HEK293 (cell line): ENCODE results near the gene AADACL3.

Experiments
- CTCF ChIA-PET: fragments of 350-600 bp; formaldehyde crosslinking; extraction: SDS; loops from one replicate; lab custom pipeline; 2021; ENCODE audit warnings: antibody characterized with exemption; lab: Yijun Ruan, JAX
- POLR2A ChIA-PET: fragments of 300-600 bp; formaldehyde crosslinking; extraction: SDS; loops from one replicate; lab custom pipeline; 2020; ENCODE audit warnings: antibody characterized with exemption, inconsistent platforms; lab: Yijun Ruan, JAX
- H3K27ac ChIP-seq: fragments of 200-500 bp; sonication (Bioruptor generic); 2 replicates; pipeline ENCODE4 v1.5.1; 2014; ENCODE audit warnings: low read depth, low read length, control low read depth, inconsistent platforms; ENCODE audit errors: extremely low read depth
- H3K36me3 ChIP-seq, 2 experiments: fragments of 200-500 bp in 1 of 2; sonication (Bioruptor generic) in 1 of 2; 1 replicate in 1 of 2; 2 replicates in 1 of 2; pipeline ENCODE4 v1.5.1; 2014 to 2017; ENCODE audit warnings: inconsistent platforms in 2 of 2, low read length in 2 of 2; ENCODE audit not compliant: control insufficient read depth in 2 of 2, insufficient read depth in 1 of 2
- H3K4me1 ChIP-seq: fragments of 200-500 bp; sonication (Bioruptor generic); 2 replicates; pipeline ENCODE4 v1.5.1; 2014; ENCODE audit warnings: mild to moderate bottlenecking, low read length, inconsistent platforms; ENCODE audit not compliant: control insufficient read depth, insufficient read depth
- H3K4me3 ChIP-seq: 2 replicates; pipeline ENCODE4 v1.5.1; 2011; ENCODE audit warnings: low read depth, mild to moderate bottlenecking, control low read depth, low read length, moderate library complexity
- H3K9me3 ChIP-seq: fragments of 200-500 bp; sonication (Bioruptor generic); 2 replicates; pipeline ENCODE4 v1.5.1; 2014; ENCODE audit warnings: low read depth, low read length, inconsistent platforms; ENCODE audit not compliant: control insufficient read depth, insufficient read depth
- CTCF ChIP-seq: fragments of 450-650 bp; formaldehyde crosslinking; IDR thresholded peaks from 2 replicates; pipeline ENCODE4 v1.5.1; 2016; ENCODE audit warnings: missing biosample characterization, missing genetic modification characterization
- INSM2 ChIP-seq: fragments of 450-650 bp; formaldehyde crosslinking; IDR thresholded peaks from 2 replicates; pipeline ENCODE4 v1.5.1; 2016; ENCODE audit warnings: missing biosample characterization, missing genetic modification characterization
- KLF16 ChIP-seq: fragments of 450-650 bp; formaldehyde crosslinking; IDR thresholded peaks from 2 replicates; pipeline ENCODE4 v1.5.1; 2017; ENCODE audit warnings: missing biosample characterization, missing genetic modification characterization
- SCRT1 ChIP-seq: fragments of 450-650 bp; formaldehyde crosslinking; IDR thresholded peaks from 2 replicates; pipeline ENCODE4 v1.5.1; 2016; ENCODE audit warnings: missing biosample characterization, missing genetic modification characterization, borderline replicate concordance
- TRIM28 ChIP-seq: IDR thresholded peaks from 2 replicates; pipeline ENCODE4 v1.6.1; 2011; ENCODE audit warnings: low read length, control low read depth, borderline replicate concordance
- ZIC2 ChIP-seq: fragments of 450-650 bp; formaldehyde crosslinking; IDR thresholded peaks from 2 replicates; pipeline ENCODE4 v1.5.1; 2016; ENCODE audit warnings: missing biosample characterization, missing genetic modification characterization
- ZNF114 ChIP-seq: fragments of 450-650 bp; formaldehyde crosslinking; IDR thresholded peaks from 2 replicates; pipeline ENCODE4 v1.5.0; 2017; ENCODE audit warnings: missing biosample characterization, missing genetic modification characterization
- ZNF24 ChIP-seq: fragments of 450-650 bp; formaldehyde crosslinking; IDR thresholded peaks from 2 replicates; pipeline ENCODE4 v1.5.1; 2016; ENCODE audit warnings: missing biosample characterization, missing genetic modification characterization
- ZNF280D ChIP-seq: fragments of 450-650 bp; formaldehyde crosslinking; IDR thresholded peaks from 2 replicates; pipeline ENCODE4 v1.5.1; 2016; ENCODE audit warnings: missing biosample characterization, missing genetic modification characterization
- ZNF302 ChIP-seq: fragments of 450-650 bp; formaldehyde crosslinking; IDR thresholded peaks from 2 replicates; pipeline ENCODE4 v1.5.1; 2016; ENCODE audit warnings: missing biosample characterization, missing genetic modification characterization, low read depth
- ZNF324 ChIP-seq: fragments of 450-650 bp; formaldehyde crosslinking; IDR thresholded peaks from 2 replicates; pipeline ENCODE4 v1.5.1; 2016; ENCODE audit warnings: missing biosample characterization, missing genetic modification characterization
- ZNF37A ChIP-seq: fragments of 450-650 bp; IDR thresholded peaks from 2 replicates; pipeline ENCODE4 v1.5.1; 2018; ENCODE audit warnings: missing biosample characterization, missing genetic modification characterization
- ZNF394 ChIP-seq: fragments of 450-650 bp; formaldehyde crosslinking; IDR thresholded peaks from 2 replicates; pipeline ENCODE4 v1.5.1; 2016; ENCODE audit warnings: missing biosample characterization, missing genetic modification characterization, mild to moderate bottlenecking, moderate library complexity, borderline replicate concordance
- ZNF48 ChIP-seq: fragments of 450-650 bp; formaldehyde crosslinking; IDR thresholded peaks from 2 replicates; pipeline ENCODE4 v1.5.1; 2016; ENCODE audit warnings: missing biosample characterization, missing genetic modification characterization
- ZNF560 ChIP-seq: fragments of 450-650 bp; formaldehyde crosslinking; IDR thresholded peaks from 2 replicates; pipeline ENCODE4 v1.5.1; 2017; ENCODE audit warnings: missing biosample characterization, missing genetic modification characterization, borderline replicate concordance
- ZNF561 ChIP-seq: fragments of 450-650 bp; IDR thresholded peaks from 2 replicates; pipeline ENCODE4 v1.5.1; 2018; ENCODE audit warnings: missing biosample characterization, missing genetic modification characterization, borderline replicate concordance
- ZNF701 ChIP-seq: fragments of 450-650 bp; formaldehyde crosslinking; IDR thresholded peaks from 2 replicates; pipeline ENCODE4 v1.5.1; 2016; ENCODE audit warnings: missing biosample characterization, missing genetic modification characterization
- ZNF776 ChIP-seq: fragments of 450-650 bp; formaldehyde crosslinking; IDR thresholded peaks from 2 replicates; pipeline ENCODE4 v1.5.0; 2017; ENCODE audit warnings: missing biosample characterization, missing genetic modification characterization, borderline replicate concordance
- ZNF792 ChIP-seq: fragments of 450-650 bp; formaldehyde crosslinking; IDR thresholded peaks from 2 replicates; pipeline ENCODE4 v1.5.1; 2016; ENCODE audit warnings: missing biosample characterization, missing genetic modification characterization
- ZNF830 ChIP-seq: fragments of 450-650 bp; IDR thresholded peaks from 2 replicates; pipeline ENCODE4 v1.5.0; 2018; ENCODE audit warnings: missing biosample characterization, missing genetic modification characterization, low read depth, mild to moderate bottlenecking, moderate library complexity
- ZNF837 ChIP-seq: fragments of 450-650 bp; formaldehyde crosslinking; IDR thresholded peaks from 2 replicates; pipeline ENCODE4 v1.5.1; 2016; ENCODE audit warnings: missing biosample characterization, missing genetic modification characterization
- TF ChIP-seq, protein P1 (sequence below): fragments of 450-650 bp; formaldehyde crosslinking; IDR thresholded peaks from 2 replicates; pipeline ENCODE4 v1.5.1; 2017; ENCODE audit warnings: missing biosample characterization, missing genetic modification characterization
- TF ChIP-seq, protein P2 (sequence below): fragments of 450-650 bp; formaldehyde crosslinking; IDR thresholded peaks from 2 replicates; pipeline ENCODE4 v1.5.1; 2017; ENCODE audit warnings: missing biosample characterization, mild to moderate bottlenecking, missing genetic modification characterization, moderate library complexity
- TF ChIP-seq, protein P3 (sequence below): fragments of 450-650 bp; formaldehyde crosslinking; IDR thresholded peaks from 2 replicates; pipeline ENCODE4 v1.5.1; 2017; ENCODE audit warnings: missing biosample characterization, missing genetic modification characterization

AADACL3 gene

GRCh38 chr1:12728391-12728790, 12.5 kb downstream of the AADACL3 start:
- Histone ChIP-seq H3K4me1 (no peaks in the 10 kb centered on the region), H3K36me3 (no peaks in the 10 kb centered on the region), H3K4me3 (no peak overlapping the region), H3K9me3 (no peaks in the 10 kb centered on the region), H3K27ac (no peak overlapping the region)
- TF ChIP-seq KLF16 (no peak), ZNF324 (tag by site-specific recombination) (no peak), ZNF792 (tag by site-specific recombination) (no peak), ZNF830 (no peak), ZNF561 (tag by site-specific recombination) (no peak), ZNF394 (tag by site-specific recombination) (no peak), ZIC2 (tag by site-specific recombination) (no peak), TRIM28 (no peak), ZNF776 (tag by site-specific recombination) (no peak), CTCF (tag by site-specific recombination) (no peak), INSM2 (tag by site-specific recombination) (no peak), ZNF837 (tag by site-specific recombination) (no peak), ZNF280D (tag by site-specific recombination) (no peak), ZNF701 (no peak), ZNF114 (tag by site-specific recombination) (no peak), ZNF302 (tag by site-specific recombination) (no peak), ZNF24 (tag by site-specific recombination) (no peak), ZNF37A (tag by site-specific recombination) (no peak)
- TF ChIP-seq, protein P1, sequence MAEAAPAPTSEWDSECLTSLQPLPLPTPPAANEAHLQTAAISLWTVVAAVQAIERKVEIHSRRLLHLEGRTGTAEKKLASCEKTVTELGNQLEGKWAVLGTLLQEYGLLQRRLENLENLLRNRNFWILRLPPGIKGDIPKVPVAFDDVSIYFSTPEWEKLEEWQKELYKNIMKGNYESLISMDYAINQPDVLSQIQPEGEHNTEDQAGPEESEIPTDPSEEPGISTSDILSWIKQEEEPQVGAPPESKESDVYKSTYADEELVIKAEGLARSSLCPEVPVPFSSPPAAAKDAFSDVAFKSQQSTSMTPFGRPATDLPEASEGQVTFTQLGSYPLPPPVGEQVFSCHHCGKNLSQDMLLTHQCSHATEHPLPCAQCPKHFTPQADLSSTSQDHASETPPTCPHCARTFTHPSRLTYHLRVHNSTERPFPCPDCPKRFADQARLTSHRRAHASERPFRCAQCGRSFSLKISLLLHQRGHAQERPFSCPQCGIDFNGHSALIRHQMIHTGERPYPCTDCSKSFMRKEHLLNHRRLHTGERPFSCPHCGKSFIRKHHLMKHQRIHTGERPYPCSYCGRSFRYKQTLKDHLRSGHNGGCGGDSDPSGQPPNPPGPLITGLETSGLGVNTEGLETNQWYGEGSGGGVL (tag by site-specific recombination), result no peak
- ChIA-PET POLR2A (no interaction called here), CTCF (no interaction called here)

DNA sequence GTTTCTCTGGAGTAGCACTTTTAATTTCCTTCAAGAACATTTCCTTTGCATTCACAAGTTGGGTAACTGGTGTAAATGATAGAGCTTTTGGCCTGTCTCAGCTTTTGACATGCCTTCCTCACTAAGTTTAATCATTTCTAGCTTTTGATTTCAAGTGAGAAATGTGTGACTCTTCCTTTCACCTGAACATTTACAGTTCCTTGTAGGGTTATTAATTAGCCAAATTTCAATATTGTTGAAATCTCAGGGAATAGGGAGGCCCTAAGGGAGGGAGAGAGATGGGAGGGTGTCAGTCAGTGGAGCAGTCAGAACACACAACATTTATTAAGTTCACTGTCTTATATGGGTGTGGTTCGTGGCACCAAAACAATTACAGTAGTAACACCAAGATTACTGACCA, 14.2 kb downstream of the AADACL3 start:
- no peaks in the 10 kb centered on the region for H3K36me3 ChIP-seq
- H3K4me1 ChIP-seq, result no peaks in the 10 kb centered on the region
- CTCF ChIA-PET, result interaction anchor here (0.7 kb wide), 1 partner anchor 35 kb away, joined by 4 read pairs; no protein-coding TSS in a partner anchor
- POLR2A ChIA-PET, result no interaction called here
- H3K27ac ChIP-seq, result no peak overlapping the region
- H3K4me3 ChIP-seq, result no peak overlapping the region
- TF ChIP-seq ZNF560 (tag by site-specific recombination), result no peak
- no peak for TF ChIP-seq SCRT1 (tag by site-specific recombination)
- TF ChIP-seq, protein P2, sequence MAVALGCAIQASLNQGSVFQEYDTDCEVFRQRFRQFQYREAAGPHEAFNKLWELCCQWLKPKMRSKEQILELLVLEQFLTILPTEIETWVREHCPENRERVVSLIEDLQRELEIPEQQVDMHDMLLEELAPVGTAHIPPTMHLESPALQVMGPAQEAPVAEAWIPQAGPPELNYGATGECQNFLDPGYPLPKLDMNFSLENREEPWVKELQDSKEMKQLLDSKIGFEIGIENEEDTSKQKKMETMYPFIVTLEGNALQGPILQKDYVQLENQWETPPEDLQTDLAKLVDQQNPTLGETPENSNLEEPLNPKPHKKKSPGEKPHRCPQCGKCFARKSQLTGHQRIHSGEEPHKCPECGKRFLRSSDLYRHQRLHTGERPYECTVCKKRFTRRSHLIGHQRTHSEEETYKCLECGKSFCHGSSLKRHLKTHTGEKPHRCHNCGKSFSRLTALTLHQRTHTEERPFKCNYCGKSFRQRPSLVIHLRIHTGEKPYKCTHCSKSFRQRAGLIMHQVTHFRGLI, result no peak
- TF ChIP-seq, protein P3, sequence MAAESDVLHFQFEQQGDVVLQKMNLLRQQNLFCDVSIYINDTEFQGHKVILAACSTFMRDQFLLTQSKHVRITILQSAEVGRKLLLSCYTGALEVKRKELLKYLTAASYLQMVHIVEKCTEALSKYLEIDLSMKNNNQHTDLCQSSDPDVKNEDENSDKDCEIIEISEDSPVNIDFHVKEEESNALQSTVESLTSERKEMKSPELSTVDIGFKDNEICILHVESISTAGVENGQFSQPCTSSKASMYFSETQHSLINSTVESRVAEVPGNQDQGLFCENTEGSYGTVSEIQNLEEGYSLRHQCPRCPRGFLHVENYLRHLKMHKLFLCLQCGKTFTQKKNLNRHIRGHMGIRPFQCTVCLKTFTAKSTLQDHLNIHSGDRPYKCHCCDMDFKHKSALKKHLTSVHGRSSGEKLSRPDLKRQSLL (tag by site-specific recombination), result no peak
- no peak for TF ChIP-seq ZNF48 (tag by site-specific recombination)
- no peaks in the 10 kb centered on the region for H3K9me3 ChIP-seq
